ENCODE data around the gene SELENOK. TPM values are rescaled to one million over a fixed set of nuclear protein-coding genes. Genes with fewer than 3 reads are reported as not detected.
"Not testable (repeated sequence)": the region's sequence is repeated elsewhere in the genome, so short reads cannot be mapped to it uniquely, and the experiment has no call there.

SELENOK gene
- total RNA-seq: 73.0 and 81.0 TPM in 2 replicates

GRCh38 chr3:53891497-53892285 is at the start of gene SELENOK:
TSS of gene SELENOK (minus strand) at chr3:53891859.
- H3K4me1 Mint-ChIP-seq (ENCODE audit: low read depth): peaks cover 47% of the 10 kb centered on the region
- H3K9me3 Mint-ChIP-seq: no peaks in the 10 kb centered on the region
- H3K27ac Mint-ChIP-seq: peak within 1 kb of the TSS; percentile 97
- H3K27me3 Mint-ChIP-seq (ENCODE audit: low read depth): peaks cover 19% of the 10 kb centered on the region
- peak within 1 kb of the TSS; percentile 93 for H3K4me3 Mint-ChIP-seq (ENCODE audit: low read depth)
- intact Hi-C loops (cut with micrococcal nuclease): loop anchor here (1.0 to 5.0 kb wide), 4 partner anchors 9 to 545 kb away; partner anchors contain the start of genes ACTR8 and DCP1A
- peak; percentile 98 for DNase-seq (ENCODE audit: low spot score)
- H3K36me3 Mint-ChIP-seq (ENCODE audit: low read depth): peaks cover 52% of the 10 kb centered on the region

GRCh38 chr3:53941184-53941583 is 49.5 kb upstream of the SELENOK start:
- Mint-ChIP-seq H3K27ac (no peak overlapping the region), H3K27me3 (ENCODE audit: low read depth) (peaks cover 8% of the 10 kb centered on the region), H3K4me1 (ENCODE audit: low read depth) (peaks cover 1% of the 10 kb centered on the region), H3K4me3 (ENCODE audit: low read depth) (no peak overlapping the region), H3K9me3 (peaks cover 11% of the 10 kb centered on the region), H3K36me3 (ENCODE audit: low read depth) (no peaks in the 10 kb centered on the region)
- no peak for DNase-seq (ENCODE audit: low spot score)
- intact Hi-C loops (cut with micrococcal nuclease): no loop called here

GRCh38 chr3:53940623-53941022 is 49.0 kb upstream of the SELENOK start:
- Mint-ChIP-seq H3K36me3 (ENCODE audit: low read depth) (no peaks in the 10 kb centered on the region), H3K4me1 (ENCODE audit: low read depth) (peaks cover 1% of the 10 kb centered on the region), H3K9me3 (peaks cover 6% of the 10 kb centered on the region), H3K27ac (no peak overlapping the region), H3K27me3 (ENCODE audit: low read depth) (peaks cover 8% of the 10 kb centered on the region), H3K4me3 (ENCODE audit: low read depth) (no peak overlapping the region)
- intact Hi-C loops (cut with micrococcal nuclease): no loop called here
- no peak for DNase-seq (ENCODE audit: low spot score)

- no peak for DNase-seq (ENCODE audit: low spot score)
- Mint-ChIP-seq H3K4me1 (ENCODE audit: low read depth) (peaks cover 1% of the 10 kb centered on the region), H3K9me3 (peaks cover 6% of the 10 kb centered on the region), H3K36me3 (ENCODE audit: low read depth) (no peaks in the 10 kb centered on the region), H3K27ac (no peak overlapping the region), H3K4me3 (ENCODE audit: low read depth) (no peak overlapping the region), H3K27me3 (ENCODE audit: low read depth) (peaks cover 8% of the 10 kb centered on the region)
- intact Hi-C loops (cut with micrococcal nuclease): no loop called here
Observed at GRCh38 chr3:53939813-53940212, 48.2 kb upstream of the SELENOK start.

GRCh38 chr3:53939086-53939582 is 47.5 kb upstream of the SELENOK start:
- H3K27ac Mint-ChIP-seq: no peak overlapping the region
- DNase-seq (ENCODE audit: low spot score): no peak

GRCh38 chr3:53938645-53939044 is 47.0 kb upstream of the SELENOK start:
- H3K27ac Mint-ChIP-seq: no peak overlapping the region
- no peak overlapping the region for H3K4me3 Mint-ChIP-seq (ENCODE audit: low read depth)
- peaks cover 1% of the 10 kb centered on the region for H3K4me1 Mint-ChIP-seq (ENCODE audit: low read depth)
- intact Hi-C loops (cut with micrococcal nuclease): no loop called here
- peaks cover 8% of the 10 kb centered on the region for H3K27me3 Mint-ChIP-seq (ENCODE audit: low read depth)
- H3K9me3 Mint-ChIP-seq: peaks cover 6% of the 10 kb centered on the region
- no peaks in the 10 kb centered on the region for H3K36me3 Mint-ChIP-seq (ENCODE audit: low read depth)
- DNase-seq (ENCODE audit: low spot score): peak; percentile 13

More at GRCh38 chr3:53939086-53939582, 47.5 kb upstream of the SELENOK start:
- H3K4me1 Mint-ChIP-seq (ENCODE audit: low read depth): peaks cover 1% of the 10 kb centered on the region
- H3K4me3 Mint-ChIP-seq (ENCODE audit: low read depth): no peak overlapping the region
- no peaks in the 10 kb centered on the region for H3K36me3 Mint-ChIP-seq (ENCODE audit: low read depth)
- peaks cover 6% of the 10 kb centered on the region for H3K9me3 Mint-ChIP-seq
- H3K27me3 Mint-ChIP-seq (ENCODE audit: low read depth): peaks cover 8% of the 10 kb centered on the region
- intact Hi-C loops (cut with micrococcal nuclease): no loop called here

- no peak overlapping the region for H3K4me3 Mint-ChIP-seq (ENCODE audit: low read depth)
- H3K27me3 Mint-ChIP-seq (ENCODE audit: low read depth): peaks cover 8% of the 10 kb centered on the region
- peaks cover 6% of the 10 kb centered on the region for H3K9me3 Mint-ChIP-seq
- DNase-seq (ENCODE audit: low spot score): no peak
- H3K36me3 Mint-ChIP-seq (ENCODE audit: low read depth): no peaks in the 10 kb centered on the region
- peaks cover 1% of the 10 kb centered on the region for H3K4me1 Mint-ChIP-seq (ENCODE audit: low read depth)
- intact Hi-C loops (cut with micrococcal nuclease): no loop called here
- no peak overlapping the region for H3K27ac Mint-ChIP-seq
Observed at GRCh38 chr3:53936347-53936746, 44.7 kb upstream of the SELENOK start.

- no peak overlapping the region for H3K27ac Mint-ChIP-seq
- H3K4me1 Mint-ChIP-seq (ENCODE audit: low read depth): peaks cover 1% of the 10 kb centered on the region
- peaks cover 8% of the 10 kb centered on the region for H3K27me3 Mint-ChIP-seq (ENCODE audit: low read depth)
- DNase-seq (ENCODE audit: low spot score): no peak
- H3K4me3 Mint-ChIP-seq (ENCODE audit: low read depth): no peak overlapping the region
- H3K36me3 Mint-ChIP-seq (ENCODE audit: low read depth): no peaks in the 10 kb centered on the region
- intact Hi-C loops (cut with micrococcal nuclease): no loop called here
- H3K9me3 Mint-ChIP-seq: peaks cover 6% of the 10 kb centered on the region
Observed at GRCh38 chr3:53935283-53935901, 43.7 kb upstream of the SELENOK start.

- not testable (repeated sequence) for DNase-seq (ENCODE audit: low spot score); H3K27ac Mint-ChIP-seq
Observed at GRCh38 chr3:53927208-53927872, 35.7 kb upstream of the SELENOK start.

GRCh38 chr3:53921296-53921695 is 29.6 kb upstream of the SELENOK start:
- H3K27ac Mint-ChIP-seq: no peak overlapping the region
- no peak for DNase-seq (ENCODE audit: low spot score)
- intact Hi-C loops (cut with micrococcal nuclease): no loop called here
- no peaks in the 10 kb centered on the region for H3K4me1 Mint-ChIP-seq (ENCODE audit: low read depth)
- peaks cover 26% of the 10 kb centered on the region for H3K27me3 Mint-ChIP-seq (ENCODE audit: low read depth)
- H3K36me3 Mint-ChIP-seq (ENCODE audit: low read depth): no peaks in the 10 kb centered on the region
- H3K9me3 Mint-ChIP-seq: no peaks in the 10 kb centered on the region
- no peak overlapping the region for H3K4me3 Mint-ChIP-seq (ENCODE audit: low read depth)

More at GRCh38 chr3:53927208-53927872, 35.7 kb upstream of the SELENOK start:
- H3K9me3 Mint-ChIP-seq; intact Hi-C loops (cut with micrococcal nuclease); H3K4me3 Mint-ChIP-seq (ENCODE audit: low read depth); H3K36me3 Mint-ChIP-seq (ENCODE audit: low read depth); H3K27me3 Mint-ChIP-seq (ENCODE audit: low read depth): not testable (repeated sequence)
- peaks cover 14% of the 10 kb centered on the region for H3K4me1 Mint-ChIP-seq (ENCODE audit: low read depth)

- intact Hi-C loops (cut with micrococcal nuclease): no loop called here
- Mint-ChIP-seq H3K27ac (no peak overlapping the region), H3K4me1 (ENCODE audit: low read depth) (no peaks in the 10 kb centered on the region), H3K4me3 (ENCODE audit: low read depth) (no peak overlapping the region), H3K27me3 (ENCODE audit: low read depth) (peaks cover 35% of the 10 kb centered on the region), H3K9me3 (no peaks in the 10 kb centered on the region), H3K36me3 (ENCODE audit: low read depth) (no peaks in the 10 kb centered on the region)
- no peak for DNase-seq (ENCODE audit: low spot score)
Observed at GRCh38 chr3:53919741-53920140, 28.1 kb upstream of the SELENOK start.

- intact Hi-C loops (cut with micrococcal nuclease): no loop called here
- no peak for DNase-seq (ENCODE audit: low spot score)
- Mint-ChIP-seq H3K4me3 (ENCODE audit: low read depth) (no peak overlapping the region), H3K4me1 (ENCODE audit: low read depth) (no peaks in the 10 kb centered on the region), H3K27ac (no peak overlapping the region), H3K36me3 (ENCODE audit: low read depth) (no peaks in the 10 kb centered on the region), H3K9me3 (no peaks in the 10 kb centered on the region), H3K27me3 (ENCODE audit: low read depth) (peaks cover 48% of the 10 kb centered on the region)
Observed at GRCh38 chr3:53913401-53913800, 21.7 kb upstream of the SELENOK start.

GRCh38 chr3:53902711-53903110 is 11.1 kb upstream of the SELENOK start:
- Mint-ChIP-seq H3K36me3 (ENCODE audit: low read depth) (no peaks in the 10 kb centered on the region), H3K9me3 (peaks cover 8% of the 10 kb centered on the region), H3K4me3 (ENCODE audit: low read depth) (no peak overlapping the region), H3K27ac (no peak overlapping the region), H3K27me3 (ENCODE audit: low read depth) (peaks cover 51% of the 10 kb centered on the region), H3K4me1 (ENCODE audit: low read depth) (no peaks in the 10 kb centered on the region)
- no peak for DNase-seq (ENCODE audit: low spot score)
- intact Hi-C loops (cut with micrococcal nuclease): no loop called here

Measured in activated T-helper 2 cell treated with anti-CD3 and anti-CD28 coated beads, Interferon-gamma antibody, Interleukin-2, Interleukin-4, amounts not matched to agents 10 μg/mL and 5 μg/mL and 100 μg/mL, durations not matched to agents 14 hours and 24 hours and 36 hours (primary cell).